ENCODE results near the gene PCDHB14.

The PCDHB14 gene

DNA sequence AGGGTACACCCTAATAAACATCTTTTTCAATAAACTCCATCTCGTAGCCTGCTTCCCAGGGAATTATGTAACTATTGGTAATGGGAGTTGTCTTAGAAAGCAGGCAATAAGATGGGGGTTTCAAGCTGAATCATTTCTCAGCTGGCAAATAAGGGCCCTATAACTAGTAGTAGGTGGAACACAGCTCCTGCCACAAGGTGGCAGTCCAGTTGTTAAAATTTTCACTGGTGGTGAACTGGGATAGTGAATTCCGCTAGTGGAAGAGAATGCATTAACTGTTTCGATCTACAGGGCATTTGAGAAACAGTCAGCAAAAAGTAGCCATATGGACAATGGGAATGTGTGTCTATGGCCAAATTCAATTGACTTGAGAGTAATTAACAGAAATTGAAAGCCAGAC lies 49.8 kb downstream of the PCDHB14 start:
- no peak for DNase-seq (ENCODE audit: low read depth in 1 of 2, low spot score in 1 of 2)
- TF ChIP-seq JUND (IDR thresholded peaks at IDR 0.05; ENCODE audit: low read depth), result no peak
- in situ Hi-C loops (cut with HindIII; ENCODE audit: low pct_unique_long_range_greater_than_20kb, low sequenced_read_pairs), result no loop called here
